HEK293 (cell line): ENCODE data around the gene ZEB2.
A peak's percentile ranks its signal among the peaks of the same experiment; 100 is the strongest.

Experiments
- CTCF ChIA-PET: fragments of 350-600 bp; formaldehyde crosslinking; extraction: SDS; loops from one replicate; lab custom pipeline; 2021; ENCODE audit warnings: antibody characterized with exemption; lab: Yijun Ruan, JAX
- POLR2A ChIA-PET: fragments of 300-600 bp; formaldehyde crosslinking; extraction: SDS; loops from one replicate; lab custom pipeline; 2020; ENCODE audit warnings: antibody characterized with exemption, inconsistent platforms; lab: Yijun Ruan, JAX
- H3K27ac ChIP-seq: fragments of 200-500 bp; sonication (Bioruptor generic); 2 replicates; pipeline ENCODE4 v1.5.1; 2014; ENCODE audit warnings: low read depth, low read length, control low read depth, inconsistent platforms; ENCODE audit errors: extremely low read depth
- H3K36me3 ChIP-seq, 2 experiments: fragments of 200-500 bp in 1 of 2; sonication (Bioruptor generic) in 1 of 2; 1 replicate in 1 of 2; 2 replicates in 1 of 2; pipeline ENCODE4 v1.5.1; 2014 to 2017; ENCODE audit warnings: inconsistent platforms in 2 of 2, low read length in 2 of 2; ENCODE audit not compliant: control insufficient read depth in 2 of 2, insufficient read depth in 1 of 2
- H3K4me1 ChIP-seq: fragments of 200-500 bp; sonication (Bioruptor generic); 2 replicates; pipeline ENCODE4 v1.5.1; 2014; ENCODE audit warnings: mild to moderate bottlenecking, low read length, inconsistent platforms; ENCODE audit not compliant: control insufficient read depth, insufficient read depth
- H3K4me3 ChIP-seq: 2 replicates; pipeline ENCODE4 v1.5.1; 2011; ENCODE audit warnings: low read depth, mild to moderate bottlenecking, control low read depth, low read length, moderate library complexity
- H3K9me3 ChIP-seq: fragments of 200-500 bp; sonication (Bioruptor generic); 2 replicates; pipeline ENCODE4 v1.5.1; 2014; ENCODE audit warnings: low read depth, low read length, inconsistent platforms; ENCODE audit not compliant: control insufficient read depth, insufficient read depth
- HIC1 ChIP-seq: fragments of 450-650 bp; formaldehyde crosslinking; IDR thresholded peaks from 2 replicates; pipeline ENCODE4 v1.5.1; 2016; ENCODE audit warnings: missing biosample characterization, missing genetic modification characterization
- HOXA7 ChIP-seq: sonication (generic); formaldehyde crosslinking; IDR thresholded peaks from 2 replicates; pipeline ENCODE4 v1.8.1; 2022; ENCODE audit warnings: missing genetic modification reagents, borderline replicate concordance
- KLF16 ChIP-seq: fragments of 450-650 bp; formaldehyde crosslinking; IDR thresholded peaks from 2 replicates; pipeline ENCODE4 v1.5.1; 2017; ENCODE audit warnings: missing biosample characterization, missing genetic modification characterization
- MEIS1 ChIP-seq: sonication (generic); formaldehyde crosslinking; IDR thresholded peaks from 2 replicates; pipeline ENCODE4 v1.8.1; 2022; ENCODE audit warnings: missing genetic modification reagents, mild to moderate bottlenecking, borderline replicate concordance
- MYNN ChIP-seq: fragments of 450-650 bp; formaldehyde crosslinking; IDR thresholded peaks from 2 replicates; pipeline ENCODE4 v1.5.1; 2016; ENCODE audit warnings: missing biosample characterization, missing genetic modification characterization, borderline replicate concordance
- PRDM4 ChIP-seq: fragments of 450-650 bp; formaldehyde crosslinking; IDR thresholded peaks from 2 replicates; pipeline ENCODE4 v1.5.1; 2017; ENCODE audit warnings: missing biosample characterization, missing genetic modification characterization
- PRDM6 ChIP-seq: fragments of 450-650 bp; formaldehyde crosslinking; IDR thresholded peaks from 2 replicates; pipeline ENCODE4 v1.5.1; 2017; ENCODE audit warnings: missing biosample characterization, missing genetic modification characterization
- REST ChIP-seq: fragments of 450-650 bp; formaldehyde crosslinking; IDR thresholded peaks from 2 replicates; pipeline ENCODE4 v1.5.1; 2016; ENCODE audit warnings: missing biosample characterization, missing genetic modification characterization
- ZNF140 ChIP-seq: fragments of 450-650 bp; formaldehyde crosslinking; IDR thresholded peaks from 2 replicates; pipeline ENCODE4 v1.5.1; 2016; ENCODE audit warnings: missing biosample characterization, missing genetic modification characterization
- ZNF221 ChIP-seq: fragments of 450-650 bp; formaldehyde crosslinking; IDR thresholded peaks from 2 replicates; pipeline ENCODE4 v1.5.1; 2017; ENCODE audit warnings: missing biosample characterization, missing genetic modification characterization, borderline replicate concordance
- ZNF266 ChIP-seq: fragments of 450-650 bp; formaldehyde crosslinking; IDR thresholded peaks from 2 replicates; pipeline ENCODE4 v1.5.1; 2016; ENCODE audit warnings: missing biosample characterization, missing genetic modification characterization, low read depth
- ZNF398 ChIP-seq: fragments of 450-650 bp; formaldehyde crosslinking; IDR thresholded peaks from 2 replicates; pipeline ENCODE4 v1.5.1; 2017; ENCODE audit warnings: missing biosample characterization, missing genetic modification characterization
- ZNF423 ChIP-seq: fragments of 450-650 bp; formaldehyde crosslinking; IDR thresholded peaks from 2 replicates; pipeline ENCODE4 v1.5.1; 2016; ENCODE audit warnings: missing biosample characterization, missing genetic modification characterization
- ZNF518A ChIP-seq: fragments of 450-650 bp; formaldehyde crosslinking; conservative IDR thresholded peaks from 2 replicates; pipeline ENCODE4 v1.5.1; 2016; ENCODE audit warnings: low read depth, missing biosample characterization, missing genetic modification characterization
- ZNF530 ChIP-seq: fragments of 450-650 bp; formaldehyde crosslinking; IDR thresholded peaks from 2 replicates; pipeline ENCODE4 v1.5.1; 2016; ENCODE audit warnings: low read depth, missing biosample characterization, missing genetic modification characterization
- ZNF571 ChIP-seq: fragments of 450-650 bp; formaldehyde crosslinking; IDR thresholded peaks from 2 replicates; pipeline ENCODE4 v1.5.0; 2017; ENCODE audit warnings: missing biosample characterization, missing genetic modification characterization
- ZNF585B ChIP-seq: fragments of 450-650 bp; formaldehyde crosslinking; IDR thresholded peaks from 2 replicates; pipeline ENCODE4 v1.5.1; 2016; ENCODE audit warnings: missing biosample characterization, missing genetic modification characterization
- ZSCAN30 ChIP-seq: fragments of 450-650 bp; IDR thresholded peaks from 2 replicates; pipeline ENCODE4 v1.5.1; 2018; ENCODE audit warnings: missing biosample characterization, mild to moderate bottlenecking, missing genetic modification characterization, moderate library complexity

The ZEB2 gene

GRCh38 chr2:144475044-144475443 is 44.9 kb downstream of the ZEB2 start (continued):
- peak; percentile 79 for TF ChIP-seq PRDM6 (tag by site-specific recombination)
- 0 out of 2 replicates have a peak, but pooled peaks have one; percentile 39 for TF ChIP-seq MYNN (tag by site-specific recombination)
- 0 out of 2 replicates have a peak, but pooled peaks have one; percentile 37 for TF ChIP-seq PRDM4 (tag by site-specific recombination)
- TF ChIP-seq, all 188 proteins: peak for 5

GRCh38 chr2:144474017-144474416 is 45.9 kb downstream of the ZEB2 start:
- H3K36me3 ChIP-seq, result peaks cover 0 to 2% of the 10 kb centered on the region in 2 experiments; a peak in 1 of 3 replicates
- peaks cover 26% of the 10 kb centered on the region for H3K4me1 ChIP-seq
- no peaks in the 10 kb centered on the region for H3K9me3 ChIP-seq
- no peak overlapping the region; the same call in 1 of the 2 replicates for H3K27ac ChIP-seq
- ChIA-PET CTCF (no interaction called here), POLR2A (no interaction called here)
- no peak overlapping the region for H3K4me3 ChIP-seq
- no peak for TF ChIP-seq ZNF571 (tag by site-specific recombination)
- no peak for TF ChIP-seq KLF16 (tag by site-specific recombination)
- TF ChIP-seq ZSCAN30 (tag by site-specific recombination), result no peak
- TF ChIP-seq ZNF266 (tag by site-specific recombination), result no peak
- TF ChIP-seq ZNF518A (tag by site-specific recombination), result no peak
- no peak for TF ChIP-seq HOXA7
- no peak for TF ChIP-seq ZNF398 (tag by site-specific recombination)
- TF ChIP-seq HIC1 (tag by site-specific recombination), result no peak
- TF ChIP-seq ZNF530 (tag by site-specific recombination), result no peak
- TF ChIP-seq ZNF423, result no peak
- TF ChIP-seq MEIS1 (CRISPR knock-in tag), result no peak
- no peak for TF ChIP-seq ZNF585B (tag by site-specific recombination)
- TF ChIP-seq ZNF221 (tag by site-specific recombination), result no peak
- TF ChIP-seq ZNF140 (tag by site-specific recombination), result no peak
- no peak for TF ChIP-seq REST
